Measurements from ENCODE around the gene COL3A1. TPM values are rescaled to one million over a fixed set of nuclear protein-coding genes. Genes with fewer than 3 reads are reported as not detected.

The COL3A1 gene
- total and polyA plus RNA-seq, 2 of the 8 experiments (the other 6 are each of a cell fraction or from before 2014, with no cell fraction given), result 0.07 to 0.11 TPM

DNA sequence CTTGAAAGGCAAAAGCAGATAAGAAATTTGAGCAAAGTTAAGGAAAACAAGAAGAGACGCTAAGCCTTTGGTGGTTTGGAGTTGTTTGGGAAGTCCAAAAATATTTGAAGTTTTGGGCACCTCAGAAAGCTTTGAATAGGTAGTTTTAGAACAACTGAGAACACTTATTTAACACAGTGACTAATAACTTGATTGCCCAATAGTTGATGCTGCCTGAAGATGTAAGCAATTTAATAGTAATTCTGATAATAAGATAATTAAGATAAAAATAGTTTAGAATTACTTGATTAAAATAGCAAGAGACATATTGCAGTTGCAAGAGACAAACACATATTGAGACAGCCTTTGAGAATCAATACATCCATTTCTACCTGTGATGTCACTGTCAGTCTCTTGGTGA lies 16.5 kb upstream of the COL3A1 start:
- H3K27me3 ChIP-seq (replicated peaks in 1 of 4; ENCODE audit: control insufficient read depth in 3 of 4, extremely low read depth in 1 of 4, insufficient read depth in 3 of 4, low read length in 3 of 4), result no peaks in the 10 kb centered on the region
- no peak overlapping the region for H2BK5ac ChIP-seq (ENCODE audit: low read depth, low read length)
- no peak overlapping the region for H3K9ac ChIP-seq (replicated peaks in 1 of 4; ENCODE audit: extremely low read depth in 1 of 4, low read depth in 3 of 4, low read length in 3 of 4)
- no peak overlapping the region for H2BK12ac ChIP-seq (ENCODE audit: low read depth, low read length)
- H3K36me3 ChIP-seq (ENCODE audit: control insufficient read depth in 2 of 4, insufficient read depth in 4 of 4, low read length in 3 of 4), result no peaks in the 10 kb centered on the region
- H3K18ac ChIP-seq (ENCODE audit: extremely low read depth, low read length), result no peak overlapping the region
- H3K4me2 ChIP-seq (ENCODE audit: insufficient read depth in 1 of 2, low read depth in 2 of 2, low read length in 2 of 2), result no peak overlapping the region
- H3K4ac ChIP-seq (replicated peaks; ENCODE audit: insufficient read length, low read depth, low read length), result no peak overlapping the region
- H3K27ac ChIP-seq (ENCODE audit: low read depth, low read length), result no peak overlapping the region
- H3K23ac ChIP-seq (ENCODE audit: insufficient read length), result no peak overlapping the region
- no peaks in the 10 kb centered on the region for H3K79me2 ChIP-seq (ENCODE audit: control insufficient read depth in 1 of 2, insufficient read depth in 2 of 2, low read length in 2 of 2)
- H3K56ac ChIP-seq (replicated peaks; ENCODE audit: insufficient read length, low read depth, low read length), result no peak overlapping the region
- no peak overlapping the region for H2AK5ac ChIP-seq (ENCODE audit: low read depth, low read length)
- H4K91ac ChIP-seq (replicated peaks; ENCODE audit: insufficient read length, low read length), result no peak overlapping the region
- no peaks in the 10 kb centered on the region for H3K4me1 ChIP-seq (replicated peaks in 1 of 4; ENCODE audit: control insufficient read depth in 3 of 4, insufficient read depth in 4 of 4, low read length in 3 of 4)
- H4K20me1 ChIP-seq (replicated peaks in 1 of 2; ENCODE audit: control insufficient read depth in 1 of 2, insufficient read depth in 2 of 2, low read length in 2 of 2), result no peaks in the 10 kb centered on the region
- TF ChIP-seq ZNF274 (IDR thresholded peaks at IDR 0.05; ENCODE audit: borderline replicate concordance, extremely low read depth, low read length) (no peak), SP2 (IDR thresholded peaks at IDR 0.05; ENCODE audit: low read length) (no peak), TCF12 (IDR thresholded peaks at IDR 0.05; ENCODE audit: low read depth, low read length) (no peak), TEAD4 (IDR thresholded peaks at IDR 0.05; ENCODE audit: low read depth, low read length) (no peak)
- H3K4me3 ChIP-seq (ENCODE audit: extremely low read depth in 1 of 4, insufficient read depth in 2 of 4, low read depth in 3 of 4, low read length in 4 of 4), result no peak overlapping the region
- no peak for DNase-seq (ENCODE audit: low read depth in 1 of 2, low spot score in 2 of 2)
- ChIA-PET POLR2A (ENCODE audit: partially characterized antibody) (no interaction called here), CTCF (ENCODE audit: partially characterized antibody) (no interaction called here)
- H2AFZ ChIP-seq (ENCODE audit: low read length), result no peak overlapping the region
- no peak overlapping the region for H3K14ac ChIP-seq (ENCODE audit: insufficient read length)
- no peaks in the 10 kb centered on the region for H3K9me3 ChIP-seq (ENCODE audit: insufficient read depth in 2 of 2, low read depth in 1 of 2, low read length in 1 of 2)
- H3K23me2 ChIP-seq (ENCODE audit: low read depth, low read length), result no peaks in the 10 kb centered on the region
- no peak overlapping the region for H2BK20ac ChIP-seq (ENCODE audit: low read length)
- no peak overlapping the region for H4K5ac ChIP-seq (ENCODE audit: insufficient read length, low read depth, low read length)
- H4K8ac ChIP-seq (ENCODE audit: extremely low read depth, insufficient read depth, low read length), result no peak overlapping the region
- H2BK120ac ChIP-seq (replicated peaks; ENCODE audit: low read depth, low read length), result no peak overlapping the region
- 93% methylated on average over 1 of the region's 1 CpG; no CpG with 5 or more reads in 1 of the 2 experiments for WGBS, 2 experiments (ENCODE audit: extremely low coverage in 1 of 2, insufficient coverage in 1 of 2, insufficient read length in 1 of 2, insufficient replicate concordance in 2 of 2, low coverage in 1 of 2, low lambda C conversion rate in 2 of 2, missing lambda C conversion rate in 1 of 2)
- H2BK15ac ChIP-seq (ENCODE audit: low read length), result no peak overlapping the region
- H3K79me1 ChIP-seq (ENCODE audit: low read depth, low read length), result no peaks in the 10 kb centered on the region
- no peak for FAIRE-seq

Data from H1 (cell line).